Panc1 (cell line): ENCODE data around the gene SPECC1L.

Experiments used
- CTCF ChIP-seq: fragments of 450-650 bp; IDR thresholded peaks from 2 replicates; pipeline ENCODE4 v1.5.1; 2017; ENCODE audit warnings: mild to moderate bottlenecking
- POLR2AphosphoS5 ChIP-seq: IDR thresholded peaks from 2 replicates; pipeline ENCODE4 v1.6.1; 2012; ENCODE audit warnings: mild to moderate bottlenecking, low read depth, low read length, moderate library complexity
- REST ChIP-seq, 2 experiments: IDR thresholded peaks; 2 replicates each; pipeline ENCODE4 v1.6.1; 2011 to 2012; ENCODE audit warnings: low read depth in 2 of 2, control low read depth in 1 of 2, low read length in 1 of 2, mild to moderate bottlenecking in 1 of 2, moderate library complexity in 1 of 2; ENCODE audit not compliant: insufficient read depth in 1 of 2

DNA sequence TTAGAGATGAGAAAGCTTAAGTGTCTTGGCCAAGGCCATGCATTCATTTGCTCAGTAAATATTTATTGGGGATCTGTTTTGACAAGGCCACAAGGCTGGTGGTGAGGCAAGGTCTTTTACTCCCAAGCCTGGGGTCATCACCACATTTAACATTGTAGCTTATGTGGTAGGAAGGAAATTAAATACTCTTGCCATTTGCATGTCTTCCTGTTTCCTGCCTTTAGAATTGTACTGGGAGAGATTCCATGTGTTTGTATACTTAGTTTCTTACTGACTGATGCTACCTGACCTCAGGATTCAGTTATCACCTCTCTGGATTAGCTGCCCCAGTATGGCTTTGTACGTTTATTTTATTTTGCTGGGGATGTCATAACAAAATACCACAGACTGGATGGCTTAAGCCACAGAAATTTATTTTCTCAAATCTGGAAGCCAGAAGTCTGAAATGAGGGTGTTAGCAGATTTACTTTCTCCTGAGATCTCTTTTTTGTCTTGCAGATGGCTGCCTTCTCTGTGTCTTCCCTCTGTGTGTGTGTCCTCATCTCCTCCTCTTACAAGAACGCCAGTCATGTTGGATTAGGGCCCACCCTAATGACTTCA, 44.8 kb downstream of the SPECC1L start:
- no peak for TF ChIP-seq REST (IDR thresholded peaks at IDR 0.05; ENCODE audit: insufficient read depth in 1 of 2, low read depth in 2 of 2, low read length in 1 of 2)
- no peak for TF ChIP-seq CTCF
- no peak for TF ChIP-seq POLR2AphosphoS5
